ENCODE results near the gene MAN1B1.

The MAN1B1 gene

GRCh38 chr9:137103206-137103999 lies 16.6 kb downstream of the MAN1B1 start:
- no peak overlapping the region for H3K4me3 ChIP-seq (ENCODE audit: low read length)
- no peak for TF ChIP-seq ZNF274 (IDR thresholded peaks at IDR 0.05; ENCODE audit: low read depth, low read length)

GRCh38 chr9:137105814-137106661 lies 19.3 kb downstream of the MAN1B1 start:
- no peak overlapping the region for H3K4me3 ChIP-seq (ENCODE audit: low read length)
- TF ChIP-seq ZNF274 (IDR thresholded peaks at IDR 0.05; ENCODE audit: low read depth, low read length), result no peak

- H3K4me3 ChIP-seq (ENCODE audit: low read length), result no peak overlapping the region
- no peak for TF ChIP-seq ZNF274 (IDR thresholded peaks at IDR 0.05; ENCODE audit: low read depth, low read length)
Measured at GRCh38 chr9:137106662-137107250, 20.0 kb downstream of the MAN1B1 start.

- H3K4me3 ChIP-seq (ENCODE audit: low read length), result no peak overlapping the region
- no peak for TF ChIP-seq ZNF274 (IDR thresholded peaks at IDR 0.05; ENCODE audit: low read depth, low read length)
Measured at GRCh38 chr9:137107312-137107921, 20.6 kb downstream of the MAN1B1 start.

GRCh38 chr9:137107982-137108381 lies 21.2 kb downstream of the MAN1B1 start:
- TF ChIP-seq ZNF274 (IDR thresholded peaks at IDR 0.05; ENCODE audit: low read depth, low read length), result no peak
- no peak overlapping the region for H3K4me3 ChIP-seq (ENCODE audit: low read length)

- TF ChIP-seq ZNF274 (IDR thresholded peaks at IDR 0.05; ENCODE audit: low read depth, low read length), result no peak
- no peak overlapping the region for H3K4me3 ChIP-seq (ENCODE audit: low read length)
Measured at GRCh38 chr9:137108608-137109249, 21.9 kb downstream of the MAN1B1 start.

- H3K4me3 ChIP-seq (ENCODE audit: low read length), result no peak overlapping the region
- TF ChIP-seq ZNF274 (IDR thresholded peaks at IDR 0.05; ENCODE audit: low read depth, low read length), result no peak
Measured at GRCh38 chr9:137109250-137110146, 22.7 kb downstream of the MAN1B1 start.

- TF ChIP-seq ZNF274 (IDR thresholded peaks at IDR 0.05; ENCODE audit: low read depth, low read length), result no peak
Measured at GRCh38 chr9:137110147-137110910, 23.5 kb downstream of the MAN1B1 start.

GRCh38 chr9:137110911-137111787 lies 24.4 kb downstream of the MAN1B1 start:
- no peak for TF ChIP-seq ZNF274 (IDR thresholded peaks at IDR 0.05; ENCODE audit: low read depth, low read length)
- H3K4me3 ChIP-seq (ENCODE audit: low read length), result no peak overlapping the region

More at GRCh38 chr9:137110147-137110910, 23.5 kb downstream of the MAN1B1 start:
- H3K4me3 ChIP-seq (ENCODE audit: low read length), result no peak overlapping the region

- TF ChIP-seq ZNF274 (IDR thresholded peaks at IDR 0.05; ENCODE audit: low read depth, low read length), result no peak
- H3K4me3 ChIP-seq (ENCODE audit: low read length), result no peak overlapping the region
Measured at GRCh38 chr9:137111788-137112563, 25.2 kb downstream of the MAN1B1 start.
